GM18861 (cell line): Measurements from ENCODE around the gene ZNF236.

ENCODE experiments used
- ATAC-seq: cut with Tn5 transposase; IDR thresholded peaks from one replicate; pipeline ENCODE4 v1.9.1; 2021; ENCODE audit not compliant: unreplicated experiment

The ZNF236 gene

GRCh38 chr18:76821356-76821874 lies 942 bp upstream of the ZNF236 start:
- no peak for ATAC-seq

GRCh38 chr18:76821875-76822505 lies 367 bp upstream of the ZNF236 start:
- ATAC-seq, result peak; percentile 31

DNA sequence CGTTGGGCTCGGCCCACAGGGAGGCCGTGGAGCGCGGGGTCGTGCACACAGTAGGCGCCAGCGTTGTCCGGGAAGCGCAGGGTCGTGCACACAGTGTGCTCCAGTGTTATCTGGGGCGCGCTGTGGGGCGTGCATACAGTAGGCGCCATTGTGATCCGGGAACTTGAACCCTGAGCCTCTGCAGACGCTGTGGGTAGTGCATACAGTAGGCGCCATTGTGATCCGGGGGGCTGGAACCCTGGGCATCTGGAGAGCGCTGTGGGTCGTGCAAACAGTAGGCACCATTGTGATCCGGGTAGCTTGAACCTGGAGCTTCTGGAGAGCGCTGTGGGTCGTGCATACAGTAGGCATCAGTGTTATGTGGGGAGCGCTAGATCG lies 793 bp downstream of the ZNF236 start:
- ATAC-seq, result no peak

- no peak for ATAC-seq
These were observed 1.2 kb downstream of the ZNF236 start for GRCh38 chr18:76823587-76824011.

DNA sequence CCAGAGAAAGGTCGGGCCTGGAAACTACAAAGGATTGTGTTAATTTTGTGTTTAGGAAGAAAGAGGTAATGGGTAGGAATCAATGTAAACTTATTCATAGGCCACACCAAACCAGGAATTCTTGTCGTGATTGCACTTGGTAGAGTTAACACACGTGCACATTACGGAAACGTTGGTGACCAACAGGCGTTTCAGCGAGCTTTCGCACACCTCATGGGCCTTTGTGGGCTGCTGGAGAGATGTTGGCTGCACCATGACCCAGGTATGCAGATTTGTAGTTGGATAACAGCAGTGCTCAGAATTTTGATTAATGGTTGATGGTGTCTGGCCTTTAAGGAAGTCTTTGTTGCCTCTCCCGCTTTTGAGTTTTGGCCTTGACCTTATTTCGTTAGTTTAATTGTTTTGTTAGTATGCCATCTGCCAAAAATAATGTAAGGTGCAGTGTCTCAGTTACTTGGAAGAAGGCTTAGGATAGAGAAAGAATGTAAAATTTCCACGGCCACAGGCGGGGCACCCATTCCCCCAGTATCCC lies 1.9 kb downstream of the ZNF236 start:
- ATAC-seq, result no peak

DNA sequence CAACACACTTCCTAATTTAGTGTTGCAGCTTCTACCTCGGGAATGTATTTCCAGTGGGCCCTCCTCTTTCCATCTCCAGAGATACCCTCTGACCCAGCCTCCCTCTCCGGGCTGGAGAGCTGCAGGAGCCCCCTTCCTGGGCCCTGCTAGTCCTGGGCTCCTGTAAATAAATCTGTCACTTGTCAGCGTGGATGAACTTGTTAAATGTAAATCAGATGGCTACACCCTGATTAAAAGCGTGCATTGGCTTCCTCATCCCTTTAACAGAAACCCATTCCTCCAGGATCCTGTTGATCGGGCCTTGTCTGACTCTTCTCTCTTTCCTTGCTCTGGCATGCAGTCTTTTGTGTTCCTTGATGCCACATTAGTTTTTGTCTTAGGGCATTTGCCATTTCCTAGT lies 2.4 kb downstream of the ZNF236 start:
- ATAC-seq, result no peak

- ATAC-seq, result no peak
These were observed 5.1 kb downstream of the ZNF236 start for GRCh38 chr18:76827205-76828200.

- no peak for ATAC-seq
These were observed 12.0 kb downstream of the ZNF236 start for GRCh38 chr18:76834379-76834778.

GRCh38 chr18:76835380-76835779 lies 13.0 kb downstream of the ZNF236 start:
- no peak for ATAC-seq

- ATAC-seq, result no peak
These were observed 14.7 kb downstream of the ZNF236 start for GRCh38 chr18:76837071-76837470.

DNA sequence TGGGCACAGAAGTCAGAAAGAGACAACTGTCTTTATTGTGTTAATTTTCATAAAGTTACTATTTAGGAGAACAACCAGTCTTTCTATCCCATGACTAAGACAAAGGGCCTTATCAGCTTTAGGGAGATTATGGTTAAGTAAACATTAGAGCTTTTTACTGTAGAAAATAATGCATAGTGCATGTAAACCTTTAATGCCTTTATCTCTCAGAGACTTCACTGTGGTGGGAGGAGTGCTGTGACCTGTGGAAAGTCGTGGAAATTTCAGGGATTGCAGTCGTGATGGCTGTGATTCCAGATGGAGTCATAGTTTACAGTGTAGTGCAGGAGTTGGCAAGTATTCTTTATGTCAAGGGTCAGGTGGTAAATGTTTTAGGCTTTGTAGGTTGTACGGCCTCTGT lies 15.8 kb downstream of the ZNF236 start:
- ATAC-seq, result no peak

GRCh38 chr18:76839086-76839794 lies 16.9 kb downstream of the ZNF236 start:
- ATAC-seq, result no peak

- no peak for ATAC-seq
These were observed 20.6 kb downstream of the ZNF236 start for GRCh38 chr18:76842837-76843530.

GRCh38 chr18:76844144-76844543 lies 21.8 kb downstream of the ZNF236 start:
- no peak for ATAC-seq

GRCh38 chr18:76844742-76845477 lies 22.6 kb downstream of the ZNF236 start:
- ATAC-seq, result no peak

- no peak for ATAC-seq
These were observed 23.9 kb downstream of the ZNF236 start for GRCh38 chr18:76846217-76846616.

DNA sequence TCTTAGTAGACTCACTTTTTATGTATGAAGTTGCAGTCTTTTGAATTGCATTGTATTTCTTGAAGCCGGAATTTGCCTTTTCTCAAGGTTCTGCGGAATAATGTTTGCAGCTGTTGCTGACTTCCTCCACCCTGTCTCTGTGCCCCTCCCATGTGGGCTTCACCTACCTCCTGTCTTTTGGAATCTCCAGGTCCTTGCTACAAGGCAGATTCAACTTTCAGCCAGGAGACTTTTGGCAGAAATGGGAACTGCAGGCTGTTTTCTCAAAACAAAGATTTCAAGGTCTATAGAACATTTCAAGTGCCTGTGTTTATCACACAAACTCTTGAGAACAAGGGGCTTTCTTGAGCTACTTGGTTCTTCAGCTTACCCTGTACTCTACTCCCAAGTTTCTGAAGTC lies 25.6 kb downstream of the ZNF236 start:
- no peak for ATAC-seq

DNA sequence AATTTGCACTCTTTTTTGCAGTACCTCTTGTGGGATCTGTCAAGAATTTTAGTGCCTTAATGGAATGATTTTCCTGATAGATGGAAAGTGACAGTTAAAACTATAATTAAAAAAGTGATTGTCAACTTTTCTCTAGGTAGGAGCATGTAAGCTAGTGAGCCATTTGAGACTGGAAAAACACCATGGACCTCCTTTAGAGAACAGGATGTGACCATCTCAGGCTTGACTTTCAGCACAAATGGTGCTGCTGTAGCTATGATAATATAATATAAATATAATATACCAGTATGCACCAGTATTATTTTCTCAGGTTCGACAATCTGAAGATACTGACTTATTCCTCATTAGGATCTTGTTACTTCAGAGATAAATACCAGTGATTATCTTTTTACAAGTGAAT lies 27.8 kb downstream of the ZNF236 start:
- peak; percentile 47 for ATAC-seq

DNA sequence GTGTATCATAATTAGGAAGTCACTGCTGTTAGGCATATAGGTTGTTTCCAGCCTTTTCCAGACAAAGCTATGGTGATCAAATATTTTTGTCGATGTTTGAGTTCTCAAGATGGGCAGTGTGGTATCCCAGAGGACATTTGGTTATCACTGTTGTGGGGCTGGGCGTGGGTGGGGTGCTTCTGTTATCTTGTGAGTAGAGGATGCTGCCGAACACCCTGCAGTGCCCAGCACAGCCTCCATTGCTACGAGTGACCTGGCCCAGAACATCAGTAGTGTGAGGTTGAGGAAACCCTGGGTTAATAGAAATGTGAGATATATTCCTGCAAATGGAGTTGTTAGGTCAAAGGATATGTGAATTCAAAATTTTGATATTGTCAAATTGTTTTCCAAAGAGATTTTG lies 33.2 kb downstream of the ZNF236 start:
- ATAC-seq, result no peak

- ATAC-seq, result no peak
These were observed 35.1 kb downstream of the ZNF236 start for GRCh38 chr18:76857476-76857875.
